GM21528 (cell line): ENCODE data around the gene EPC2.

Experiments
- ATAC-seq: cut with Tn5 transposase; IDR thresholded peaks from one replicate; pipeline ENCODE4 v1.9.1; 2021; ENCODE audit warnings: mild to moderate bottlenecking, moderate library complexity; ENCODE audit not compliant: unreplicated experiment, low FRiP score

Gene EPC2

DNA sequence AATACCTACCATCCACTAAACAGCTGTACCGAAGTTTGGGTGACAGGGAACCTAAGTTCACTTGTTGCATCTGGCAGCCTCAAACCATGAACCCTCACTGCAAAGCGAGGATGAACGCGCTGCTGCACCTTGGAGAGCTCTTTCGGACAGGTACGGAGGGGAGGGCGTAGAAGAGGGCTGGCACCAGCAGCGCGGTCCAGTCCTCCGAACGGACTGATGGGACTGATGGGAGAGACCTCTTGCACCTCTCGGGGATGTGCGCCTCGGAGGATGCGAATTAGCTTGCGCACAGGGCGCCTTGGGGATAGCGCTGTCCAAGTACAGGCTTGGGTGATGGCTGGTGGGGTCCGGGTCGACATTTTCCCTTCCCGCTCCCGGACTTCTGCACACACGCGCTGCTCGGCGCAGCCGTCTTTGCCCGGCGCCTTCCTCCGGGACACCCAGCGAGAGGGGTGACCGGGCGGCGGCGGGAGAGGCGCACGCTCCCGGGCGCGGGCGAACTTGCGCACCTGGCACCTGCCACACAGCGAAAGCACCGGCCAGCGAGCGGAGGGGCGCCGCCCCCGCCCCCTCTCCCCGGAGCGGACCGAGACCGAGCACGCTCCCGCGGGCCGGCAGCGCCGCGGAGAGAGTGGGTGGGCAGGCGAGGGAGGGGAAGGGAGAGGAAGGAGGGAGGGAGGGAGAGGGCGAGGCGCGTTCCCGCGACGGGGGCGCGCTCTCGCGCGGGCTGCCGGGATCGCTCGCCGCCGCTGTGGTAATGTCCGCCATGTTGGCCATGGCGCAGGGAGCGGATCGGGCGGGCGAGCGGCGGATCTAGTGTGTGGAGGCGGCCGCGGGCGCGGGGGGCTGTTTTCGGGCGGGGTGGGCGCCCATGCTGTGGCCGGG lies at the start of gene EPC2:
Gene EPC2 (plus strand): TSS at position 754 of the 885 bp plus-strand sequence. CDS start 267 bp downstream, outside the sequence.
- ATAC-seq = peak; percentile 62

DNA sequence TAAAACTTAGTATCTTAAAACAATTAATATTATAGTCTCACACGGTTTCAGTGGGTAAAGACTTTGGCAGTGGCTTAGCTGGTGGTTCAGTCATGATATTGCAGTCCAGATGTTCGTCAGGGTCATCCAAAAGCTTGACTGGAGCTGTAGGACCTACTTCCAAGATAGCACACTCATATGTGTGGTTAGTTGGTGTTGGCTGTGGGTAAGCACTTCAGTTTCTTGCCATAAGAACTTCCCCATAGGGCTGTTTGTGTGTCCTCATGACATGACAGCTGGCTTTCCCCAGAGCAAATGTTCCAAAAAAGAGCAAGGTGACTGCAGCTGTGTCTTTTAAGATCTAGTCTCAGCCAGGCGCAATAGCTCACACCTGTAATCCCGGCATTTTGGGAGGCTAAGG lies 48.5 kb upstream of the EPC2 start:
- ATAC-seq = no peak

GRCh38 chr2:148599109-148599991 lies 45.2 kb upstream of the EPC2 start:
- ATAC-seq = no peak

GRCh38 chr2:148602885-148603561 lies 41.5 kb upstream of the EPC2 start:
- ATAC-seq = peak; percentile 28

GRCh38 chr2:148603562-148603920 lies 41.0 kb upstream of the EPC2 start:
- ATAC-seq = peak; percentile 98

GRCh38 chr2:148604927-148605326 lies 39.6 kb upstream of the EPC2 start:
- no peak for ATAC-seq

- no peak for ATAC-seq
Observed at GRCh38 chr2:148607566-148607965, 37.0 kb upstream of the EPC2 start.

DNA sequence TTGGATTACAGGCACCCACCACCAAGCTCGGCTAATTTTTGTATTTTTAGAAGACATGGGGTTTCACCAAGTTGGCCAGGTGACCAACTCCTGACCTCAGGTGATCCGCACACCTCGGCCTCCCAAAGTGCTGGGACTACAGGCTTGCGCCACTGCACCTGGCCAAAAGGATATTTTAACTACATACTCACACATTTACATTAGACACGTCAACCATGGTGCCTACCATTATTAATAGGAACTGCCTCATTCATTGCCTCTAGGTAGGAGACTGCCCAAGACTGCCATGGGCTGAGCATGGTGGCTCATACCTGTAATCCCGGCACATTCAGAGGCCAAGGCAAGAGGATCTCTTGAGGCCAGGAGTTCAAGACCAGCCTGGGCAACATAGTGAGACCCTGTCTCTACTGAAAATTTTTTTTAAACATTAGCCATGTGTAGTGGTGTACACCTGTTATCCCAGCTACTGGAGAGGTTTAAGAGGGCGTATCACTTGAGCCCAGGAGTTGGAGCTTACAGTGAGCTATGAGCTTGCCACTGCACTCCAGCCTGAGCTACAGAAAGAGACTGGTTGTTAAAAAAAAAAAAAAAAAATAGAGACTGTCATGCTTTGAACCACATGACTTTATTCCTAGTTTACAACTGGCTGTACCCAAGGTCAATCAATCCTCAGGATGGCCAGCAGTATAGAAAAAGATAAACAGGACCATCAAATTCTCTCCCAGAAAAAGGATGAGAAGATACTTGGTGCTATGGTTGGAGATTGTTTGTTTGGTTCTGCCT lies 31.1 kb upstream of the EPC2 start:
- no peak for ATAC-seq

- peak; percentile 29 for ATAC-seq
Observed at GRCh38 chr2:148614014-148614321, 30.6 kb upstream of the EPC2 start.

DNA sequence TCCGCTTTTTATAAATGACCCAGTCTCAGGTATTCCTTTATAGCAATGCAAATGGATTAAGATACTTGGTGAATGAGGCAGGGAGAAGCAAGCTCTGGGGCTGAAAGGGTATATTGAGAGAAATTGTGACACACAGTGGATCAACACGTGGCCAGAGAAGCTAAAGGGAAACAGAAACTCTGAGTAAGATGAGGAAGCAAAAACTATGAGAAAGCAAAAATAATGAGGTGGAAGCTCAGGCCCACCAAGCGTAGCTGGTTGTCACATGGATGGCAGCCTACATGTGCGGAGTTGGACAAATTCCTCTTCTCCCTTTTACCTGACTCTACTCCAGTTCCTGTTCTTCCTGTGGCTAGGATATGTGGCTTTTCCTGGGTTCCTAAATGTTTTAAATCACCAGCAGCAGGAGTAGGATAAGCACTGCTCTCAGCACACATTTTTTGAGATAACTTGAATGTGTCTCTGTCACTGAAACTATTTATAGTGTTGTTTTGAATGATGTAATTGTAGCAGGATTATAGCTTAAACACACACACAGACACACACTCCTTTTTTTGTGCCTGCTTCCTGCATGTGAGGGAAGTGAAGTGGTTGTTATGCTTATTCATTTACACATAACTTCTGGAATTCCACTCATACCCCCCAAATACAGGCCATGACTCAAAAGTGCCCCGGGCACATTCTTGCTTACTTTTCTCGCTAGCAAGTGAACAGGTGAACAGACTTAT lies 30.1 kb upstream of the EPC2 start:
- ATAC-seq = peak; percentile 95

DNA sequence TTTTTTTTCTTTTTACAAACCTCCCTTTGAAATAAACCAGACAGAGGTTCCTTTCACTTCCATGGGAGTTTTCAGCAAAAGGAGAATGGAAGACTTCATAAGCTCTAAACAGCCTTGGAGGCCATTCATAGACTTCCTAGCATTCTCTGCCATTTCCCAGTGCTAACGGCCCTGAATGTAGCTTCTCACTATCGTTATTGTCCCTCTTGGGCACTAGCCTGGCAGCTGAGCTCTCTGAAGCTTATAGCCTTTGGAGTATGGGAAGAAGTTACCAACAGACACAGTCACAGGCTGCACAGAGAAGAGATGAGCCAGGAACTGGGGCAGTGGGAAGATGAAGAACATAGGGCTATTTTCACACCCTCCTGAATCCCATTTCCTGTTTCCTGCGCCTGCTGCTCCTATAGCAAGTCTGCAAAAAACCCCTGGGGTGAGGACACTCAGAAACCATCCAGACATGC lies 29.1 kb upstream of the EPC2 start:
- ATAC-seq = no peak

DNA sequence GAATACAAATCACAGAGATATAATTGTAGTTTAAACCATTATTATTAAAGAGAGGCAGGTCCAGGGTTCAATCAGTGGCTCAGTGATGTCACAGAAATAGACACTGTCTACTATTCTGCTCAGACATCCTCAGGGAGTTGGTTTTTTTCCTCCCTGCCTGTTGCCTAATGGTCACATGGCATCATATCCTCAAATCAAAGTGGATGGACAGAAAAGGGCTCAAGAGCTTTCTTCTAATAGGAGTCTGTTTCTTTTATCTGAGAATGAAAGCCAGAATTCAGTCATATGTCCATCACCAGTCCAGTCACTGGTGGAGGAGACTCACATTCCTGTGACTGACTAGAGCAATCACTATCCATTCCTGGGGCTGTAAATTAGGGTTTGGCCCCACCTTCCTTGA lies 27.9 kb upstream of the EPC2 start:
- no peak for ATAC-seq

GRCh38 chr2:148617219-148617618 lies 27.3 kb upstream of the EPC2 start:
- no peak for ATAC-seq

GRCh38 chr2:148619560-148620195 lies 24.9 kb upstream of the EPC2 start:
- ATAC-seq = no peak

- ATAC-seq = no peak
Observed at GRCh38 chr2:148622366-148622765, 22.2 kb upstream of the EPC2 start.

DNA sequence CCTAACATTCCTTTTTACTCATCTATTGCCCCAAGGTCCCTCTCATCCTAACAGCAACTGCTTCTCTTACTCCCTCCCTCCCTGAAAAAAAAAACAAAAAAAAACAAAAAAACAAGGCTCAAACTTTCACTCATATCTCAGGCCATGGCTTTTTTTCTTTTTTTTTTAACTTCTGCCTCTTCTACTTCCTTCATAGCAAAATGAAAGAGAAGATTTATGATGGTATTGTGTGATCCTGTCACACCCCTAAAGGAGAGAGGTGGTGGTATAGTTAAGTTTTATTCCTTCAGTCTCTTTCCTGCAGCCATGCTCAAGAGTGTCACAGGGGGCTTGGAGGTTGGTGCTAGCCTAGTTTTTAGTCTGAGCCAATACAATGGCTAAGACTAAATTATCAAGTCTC lies 21.5 kb upstream of the EPC2 start:
- no peak for ATAC-seq

- ATAC-seq = no peak
Observed at GRCh38 chr2:148627224-148627623, 17.3 kb upstream of the EPC2 start.

DNA sequence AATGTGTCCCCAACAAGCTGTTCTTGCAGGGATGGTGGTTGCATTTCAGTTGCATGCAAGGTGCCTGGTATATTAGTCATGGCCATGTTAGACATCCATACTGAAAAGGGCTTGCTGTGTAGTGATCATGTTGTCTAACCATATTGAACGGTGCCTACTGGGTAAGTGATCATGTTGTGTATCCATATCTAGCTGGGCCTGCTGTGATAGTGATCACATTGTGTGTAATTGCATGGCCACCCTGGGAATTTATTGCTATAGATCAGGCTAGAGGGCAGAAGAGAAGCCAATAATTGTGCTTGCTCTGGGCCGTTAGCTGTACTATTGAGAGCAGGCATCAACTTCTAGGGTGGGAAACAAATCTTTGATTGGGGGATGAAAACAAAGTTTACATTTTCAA lies 9.8 kb upstream of the EPC2 start:
- ATAC-seq = no peak

DNA sequence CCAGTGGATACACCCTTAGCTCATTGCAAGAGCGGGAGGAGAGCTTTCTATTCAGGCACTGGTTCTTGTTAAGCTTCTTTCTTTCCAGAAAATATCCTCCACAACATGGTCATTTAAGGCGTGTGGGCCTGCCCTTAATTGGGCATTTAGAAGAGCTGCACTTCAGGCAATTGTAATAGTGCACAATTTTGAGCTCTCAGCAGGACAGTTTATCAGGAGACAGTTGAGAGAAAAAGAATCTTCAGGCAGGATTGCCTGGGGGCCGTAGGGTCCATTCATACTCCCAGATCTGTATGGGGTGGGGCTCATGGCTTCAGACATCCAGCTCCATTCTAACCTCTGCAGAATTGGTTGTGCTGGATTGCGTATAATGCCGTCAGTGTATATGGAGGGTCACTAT lies 6.0 kb upstream of the EPC2 start:
- ATAC-seq = no peak
